ENCODE measurements around the gene BBS7.

The BBS7 gene

DNA sequence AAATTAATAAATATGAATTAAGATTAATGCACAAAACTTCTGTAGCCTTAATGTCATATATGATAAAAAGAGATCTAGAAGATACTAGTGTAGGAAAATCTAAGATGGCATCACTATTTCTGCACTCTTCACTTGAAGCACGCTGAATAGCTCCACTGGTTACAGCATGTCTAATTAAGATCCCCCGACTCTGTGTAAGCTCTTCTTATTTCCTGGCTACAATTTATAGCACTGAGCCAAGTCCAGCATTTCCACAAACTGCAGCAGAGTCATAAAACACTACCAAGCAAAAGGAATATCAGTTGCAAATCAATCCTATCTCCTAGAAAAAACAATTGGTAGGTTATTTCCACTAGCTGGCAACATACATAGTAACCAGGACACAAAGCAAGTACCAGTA, 45.3 kb downstream of the BBS7 start:
- DNase-seq (ENCODE audit: low read depth in 2 of 2): no peak

DNA sequence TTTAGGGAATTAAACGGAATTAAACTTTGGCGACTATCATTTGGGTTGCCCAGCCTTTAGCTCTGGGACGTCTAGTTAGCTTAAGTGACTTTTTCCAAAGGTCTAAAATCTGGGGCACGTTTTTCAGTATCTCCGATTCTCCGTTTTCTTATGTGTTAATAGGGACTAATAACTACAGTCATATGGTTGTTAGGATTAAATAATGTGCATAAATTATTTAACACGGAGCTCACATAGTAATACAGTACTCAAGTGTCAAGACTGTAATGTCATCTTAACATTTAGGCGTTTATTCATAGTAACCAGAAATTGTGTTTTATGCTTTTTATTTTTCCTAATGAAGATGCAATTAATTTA, 46.1 kb downstream of the BBS7 start:
- DNase-seq (ENCODE audit: low read depth in 2 of 2): no peak

DNA sequence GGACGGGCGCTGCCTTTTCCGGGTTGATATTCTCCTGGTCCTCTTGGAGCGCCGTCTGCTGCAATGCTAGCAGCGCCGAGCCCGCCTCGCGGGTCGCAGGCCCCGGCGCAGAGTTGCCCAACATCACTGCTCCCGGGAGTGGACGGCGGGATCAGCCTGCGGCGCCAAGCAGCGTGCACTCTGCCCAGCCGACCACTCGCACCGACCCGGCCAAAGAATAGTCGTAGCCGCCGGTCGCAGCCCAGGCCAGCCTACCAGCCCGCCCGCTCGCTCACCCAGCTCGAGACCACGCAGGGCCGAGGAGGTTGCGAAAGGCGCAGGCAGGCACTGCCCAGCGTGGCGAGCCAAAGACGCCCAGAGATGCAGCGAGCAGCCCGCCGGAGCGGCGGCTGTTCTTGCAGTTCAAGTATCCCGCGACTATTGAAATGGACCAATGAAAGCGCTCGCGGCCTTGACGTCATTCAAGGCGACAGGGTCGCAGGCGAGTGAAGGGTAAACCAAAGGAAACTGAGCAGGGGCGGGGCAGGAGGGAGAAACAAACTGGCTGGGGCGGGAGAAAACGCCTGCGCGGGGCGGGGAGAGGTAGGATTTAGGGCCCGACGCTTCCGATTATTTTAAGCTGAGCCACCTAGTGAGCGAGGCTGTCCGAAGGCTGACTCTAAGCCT, 46.6 kb downstream of the BBS7 start, which contains the start of gene CCNA2:
Gene CCNA2, minus strand, starts transcription at position 379 of the 666 bp plus-strand sequence. Its CDS starts 255 bp downstream, at position 124.
- peak; percentile 93 to 95 for DNase-seq (ENCODE audit: low read depth in 2 of 2)

DNA sequence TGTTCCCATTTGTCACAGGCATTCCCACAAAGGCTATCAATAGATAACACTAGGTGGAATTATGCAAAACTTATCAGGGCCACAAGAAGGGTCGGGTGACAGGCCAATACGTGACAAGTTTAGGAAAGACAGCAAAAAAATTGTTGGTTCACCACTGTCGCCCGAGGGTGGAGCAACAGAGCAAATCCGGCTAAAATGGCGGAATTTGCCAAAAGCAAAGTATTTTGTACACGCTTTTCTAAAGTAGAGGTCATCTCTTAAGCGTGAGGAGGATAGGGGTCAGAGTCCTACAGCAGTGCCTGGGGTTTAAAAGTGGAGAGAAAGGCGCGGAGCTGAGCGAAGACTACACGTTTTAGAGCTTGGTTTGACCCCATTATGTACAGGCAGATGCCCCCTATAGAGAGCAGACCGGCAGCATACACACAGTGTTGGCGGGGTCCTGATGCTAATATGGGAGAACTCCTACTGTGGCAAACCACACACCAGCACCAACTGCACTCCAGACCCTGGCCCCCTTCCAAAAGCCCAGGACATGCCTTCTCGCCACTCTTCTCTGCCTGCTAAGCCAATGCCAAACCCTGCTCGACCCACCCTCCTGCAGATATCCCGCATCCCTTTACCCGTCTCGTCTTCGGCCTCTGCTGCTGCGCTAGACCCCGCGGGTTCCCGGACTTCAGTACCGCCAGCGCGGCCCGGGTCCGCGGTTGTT, 47.3 kb downstream of the BBS7 start:
- DNase-seq (ENCODE audit: low read depth in 2 of 2): peak in 1 of 2 donors; percentile 6

DNA sequence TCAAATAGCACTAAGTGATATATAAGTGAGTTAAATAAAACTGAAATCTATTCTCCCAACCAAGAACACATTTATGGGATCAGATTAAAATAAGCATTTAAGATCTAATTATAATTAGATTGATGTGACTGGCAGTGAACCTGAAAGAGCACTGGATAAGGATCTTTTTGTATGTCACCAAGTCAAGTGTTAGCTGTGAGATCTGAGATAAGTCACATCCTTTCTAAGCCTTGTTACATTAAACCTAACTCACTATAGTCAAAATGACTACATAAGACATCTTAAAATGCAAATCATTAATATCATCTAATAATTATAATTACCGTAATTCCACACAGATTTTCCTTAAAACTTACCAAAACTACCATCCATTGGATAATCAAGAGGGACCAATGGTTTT, 48.2 kb downstream of the BBS7 start:
- no peak for DNase-seq (ENCODE audit: low read depth in 2 of 2)

DNA sequence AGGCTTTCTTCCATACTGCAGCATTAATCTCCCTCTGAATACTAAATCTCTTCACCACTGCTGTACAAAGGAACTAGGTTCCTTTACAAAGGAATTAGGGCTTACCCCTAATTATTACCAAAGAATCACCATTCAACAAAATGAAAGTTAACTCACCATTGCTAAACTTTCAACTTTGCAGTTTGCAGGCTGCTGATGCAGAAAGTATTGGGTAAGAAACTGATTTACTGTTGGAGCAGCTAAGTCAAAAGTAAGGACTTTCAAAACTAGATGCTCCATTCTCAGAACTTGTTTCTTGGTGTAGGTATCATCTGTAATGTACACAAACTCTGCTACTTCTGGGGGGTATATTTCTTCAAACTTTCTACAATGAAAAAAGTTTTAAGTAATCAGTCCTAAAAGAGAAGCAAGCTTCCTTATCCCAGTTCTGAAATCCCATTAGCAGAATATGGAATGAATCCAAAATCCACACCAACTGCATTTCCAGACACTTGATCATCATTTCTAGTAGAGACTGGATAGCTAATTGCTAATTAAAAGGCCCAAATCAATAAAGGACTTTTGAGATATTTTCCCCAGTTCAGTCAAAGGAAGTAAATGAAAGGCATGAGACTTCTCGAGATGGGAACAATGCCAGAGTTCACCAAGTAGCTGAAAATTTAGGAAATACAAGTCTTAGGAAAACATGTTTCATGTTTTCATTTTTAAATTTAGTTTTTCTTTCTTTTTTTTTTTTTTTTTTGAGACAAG, 50.9 kb downstream of the BBS7 start:
- no peak for DNase-seq (ENCODE audit: low read depth in 2 of 2)

DNA sequence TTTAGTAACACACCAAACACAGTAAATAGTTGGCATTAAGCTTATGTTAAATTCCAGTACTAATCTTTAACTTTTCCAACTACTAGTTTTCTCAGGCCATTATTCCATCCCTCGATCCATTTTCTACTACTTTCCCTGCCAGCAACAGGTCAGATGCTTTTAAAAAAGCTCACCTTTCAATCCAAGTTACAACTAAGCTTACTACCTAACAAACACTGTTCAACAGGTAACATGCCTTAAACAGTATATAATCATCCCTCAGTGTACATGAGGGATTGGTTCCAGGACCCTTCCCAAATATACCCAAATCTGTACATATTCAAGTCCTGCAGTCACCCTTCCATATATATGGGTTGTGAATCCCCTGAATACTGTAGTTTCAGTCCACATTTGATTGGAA, 52.1 kb downstream of the BBS7 start:
- no peak for DNase-seq (ENCODE audit: low read depth in 2 of 2)

DNA sequence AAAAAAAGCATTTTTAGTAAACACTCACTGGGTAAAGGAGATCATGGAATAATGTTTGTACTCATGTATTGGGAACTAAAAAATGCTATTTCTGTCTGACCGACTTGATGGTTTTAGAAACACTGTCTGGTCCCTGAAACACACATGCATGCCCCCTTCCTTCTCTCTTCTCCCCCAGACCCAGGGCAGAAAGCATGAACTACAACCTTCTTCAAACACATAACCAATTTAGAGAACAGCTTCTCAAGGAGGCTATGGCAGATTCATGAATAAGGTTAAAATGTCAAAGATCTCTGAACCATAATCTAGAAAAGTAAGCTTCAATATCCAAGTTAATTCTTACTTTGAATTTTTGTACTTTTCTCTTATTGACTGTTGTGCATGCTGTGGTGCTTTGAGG, 52.6 kb downstream of the BBS7 start:
- no peak for DNase-seq (ENCODE audit: low read depth in 2 of 2)

DNA sequence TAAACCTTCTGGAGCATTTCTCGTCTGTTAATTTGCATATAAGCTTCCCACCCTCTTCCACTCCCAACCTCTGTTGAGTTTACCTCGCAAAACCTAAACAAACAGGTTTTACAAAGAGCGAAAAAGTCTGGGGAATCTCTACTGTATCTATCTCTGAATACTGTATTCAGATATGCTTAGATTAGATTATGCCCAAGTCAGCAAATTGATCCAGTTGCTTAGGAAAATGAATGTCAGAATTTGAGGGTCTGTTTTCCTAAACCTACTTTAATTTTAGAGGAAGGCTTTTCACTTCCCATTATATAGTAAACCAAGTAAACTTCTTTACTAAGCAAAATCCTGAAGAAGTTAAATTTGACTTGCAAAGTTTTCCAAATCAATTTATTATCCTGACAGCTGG, 53.3 kb downstream of the BBS7 start:
- no peak for DNase-seq (ENCODE audit: low read depth in 2 of 2)

DNA sequence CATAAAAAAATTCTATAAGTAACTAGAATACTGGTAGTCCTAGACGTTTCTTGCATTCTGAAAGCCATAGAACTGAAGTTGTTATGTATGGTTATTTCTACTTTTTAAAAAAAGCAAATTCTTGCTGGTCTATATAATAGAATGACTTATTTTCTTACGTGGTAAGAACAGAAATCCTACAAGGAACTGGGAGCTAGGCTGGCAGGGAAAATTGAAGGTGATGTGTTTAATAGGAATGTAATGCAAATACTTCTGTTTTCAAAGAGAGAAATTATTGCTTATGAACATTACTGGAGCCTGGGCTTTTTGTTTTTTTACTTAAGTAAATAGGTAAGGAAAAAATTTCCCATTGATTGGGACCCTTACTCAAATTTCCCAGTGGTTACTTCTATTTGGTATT, 55.5 kb downstream of the BBS7 start:
- no peak for DNase-seq (ENCODE audit: low read depth in 2 of 2)

DNA sequence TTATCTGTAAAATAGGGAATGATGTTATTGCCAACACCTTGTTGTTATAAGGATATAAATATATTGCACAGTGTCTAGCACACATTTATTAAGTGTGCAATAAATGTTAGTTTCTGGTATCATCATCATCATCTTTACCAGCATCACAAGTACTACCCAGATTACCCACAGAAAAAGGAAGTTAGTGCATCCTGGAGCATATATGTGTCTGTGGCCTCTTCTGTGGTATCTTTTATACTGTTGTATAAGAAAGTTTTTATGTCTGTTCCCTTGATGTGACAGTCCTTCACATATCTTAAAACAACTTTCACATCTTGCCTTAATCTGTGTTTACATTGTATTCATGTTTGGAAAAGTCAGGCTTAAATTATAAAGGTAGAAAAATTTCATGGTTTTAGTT, 59.2 kb downstream of the BBS7 start:
- no peak for DNase-seq (ENCODE audit: low read depth in 2 of 2)

DNA sequence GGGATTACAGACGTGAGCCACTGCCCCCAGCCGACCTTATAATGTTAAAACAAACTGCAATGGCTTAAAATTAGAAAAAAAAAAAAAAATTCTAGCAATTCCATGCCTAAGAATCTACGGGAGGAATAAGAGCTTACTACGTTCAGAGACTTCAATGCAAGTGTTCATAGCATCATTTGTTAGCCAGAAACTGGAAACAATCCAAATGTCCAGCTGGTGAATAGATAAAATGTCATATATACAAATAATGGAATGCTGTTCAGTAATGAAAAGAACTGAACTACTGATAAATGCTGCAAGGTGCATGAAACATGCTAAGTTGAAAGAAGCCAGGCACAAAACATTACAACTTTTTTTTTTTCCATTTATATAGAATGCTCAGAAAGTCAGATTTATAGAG, 63.9 kb downstream of the BBS7 start:
- no peak for DNase-seq (ENCODE audit: low read depth in 2 of 2)

DNA sequence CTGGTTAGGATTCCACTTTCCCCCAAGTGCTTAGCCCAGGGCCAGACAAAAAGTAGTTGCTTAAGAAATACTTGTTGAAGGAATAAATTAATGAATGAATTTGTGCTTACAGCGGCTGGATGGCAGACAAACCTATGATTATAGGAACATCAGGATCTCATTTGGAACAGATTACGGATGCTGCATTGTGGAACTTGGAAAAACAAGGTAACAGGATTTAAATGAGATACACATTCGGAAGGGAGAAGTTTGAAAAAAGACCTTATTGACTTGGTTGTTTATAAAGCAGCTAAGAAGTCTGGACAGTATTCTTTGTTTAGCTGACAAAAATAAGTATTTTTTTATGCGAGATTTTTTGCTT, 68.6 kb downstream of the BBS7 start:
- DNase-seq (ENCODE audit: low read depth in 2 of 2): no peak

DNA sequence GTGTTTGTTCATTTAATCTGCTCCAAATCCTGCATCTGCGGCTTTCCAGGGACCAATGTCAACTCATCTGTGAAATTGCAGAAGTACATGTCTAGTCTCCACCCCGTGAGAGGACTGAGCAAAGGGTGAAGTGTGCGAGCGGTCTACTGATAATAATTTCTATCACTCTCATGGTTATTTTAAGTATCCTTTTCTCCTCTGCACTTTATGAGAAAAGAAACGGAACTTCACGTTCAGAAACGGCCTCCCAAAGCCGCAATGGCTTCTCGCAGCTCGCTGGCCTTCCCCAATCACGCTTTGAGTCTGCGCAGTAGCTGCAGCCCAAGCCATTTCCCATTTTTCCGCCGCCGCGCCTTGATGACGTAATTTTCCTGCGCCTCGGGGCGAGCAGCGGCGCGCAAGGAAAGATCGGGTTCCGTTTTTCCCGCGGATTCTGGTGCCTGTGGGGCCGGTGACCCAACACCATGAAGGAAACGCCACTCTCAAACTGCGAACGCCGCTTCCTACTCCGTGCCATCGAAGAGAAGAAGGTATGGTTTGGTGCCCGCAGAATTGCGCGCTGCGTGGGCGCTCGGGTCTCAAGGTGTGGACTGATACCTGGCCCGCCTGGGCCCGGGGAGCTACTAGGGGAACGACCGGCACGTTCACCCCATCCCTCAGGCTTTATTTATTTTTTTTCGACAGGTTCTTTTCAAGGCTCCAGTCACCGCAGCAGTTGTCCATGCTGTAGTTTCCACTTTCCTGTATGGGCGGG, 69.1 kb downstream of the BBS7 start, which contains the start of gene EXOSC9:
Gene EXOSC9, plus strand, starts transcription at position 363 of the 754 bp plus-strand sequence. Its CDS starts 102 bp downstream, at position 465.
- DNase-seq (ENCODE audit: low read depth in 2 of 2): peak; percentile 87 to 89

DNA sequence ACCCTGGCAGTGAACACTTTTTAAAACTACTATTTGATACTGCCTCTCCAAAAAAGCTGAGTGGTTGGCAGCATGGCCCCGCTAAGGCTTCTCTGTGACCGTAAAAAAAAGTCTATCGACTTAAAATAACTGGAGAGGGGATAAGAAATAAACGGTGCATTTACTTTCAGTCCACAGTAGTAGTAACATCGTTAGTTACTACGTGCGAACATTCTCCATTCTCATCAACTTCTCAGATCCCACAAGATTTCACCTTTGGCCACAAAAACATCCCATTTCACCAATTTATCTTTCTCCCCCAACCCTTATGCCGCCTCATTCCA, 69.7 kb downstream of the BBS7 start:
- no peak for DNase-seq (ENCODE audit: low read depth in 2 of 2)

DNA sequence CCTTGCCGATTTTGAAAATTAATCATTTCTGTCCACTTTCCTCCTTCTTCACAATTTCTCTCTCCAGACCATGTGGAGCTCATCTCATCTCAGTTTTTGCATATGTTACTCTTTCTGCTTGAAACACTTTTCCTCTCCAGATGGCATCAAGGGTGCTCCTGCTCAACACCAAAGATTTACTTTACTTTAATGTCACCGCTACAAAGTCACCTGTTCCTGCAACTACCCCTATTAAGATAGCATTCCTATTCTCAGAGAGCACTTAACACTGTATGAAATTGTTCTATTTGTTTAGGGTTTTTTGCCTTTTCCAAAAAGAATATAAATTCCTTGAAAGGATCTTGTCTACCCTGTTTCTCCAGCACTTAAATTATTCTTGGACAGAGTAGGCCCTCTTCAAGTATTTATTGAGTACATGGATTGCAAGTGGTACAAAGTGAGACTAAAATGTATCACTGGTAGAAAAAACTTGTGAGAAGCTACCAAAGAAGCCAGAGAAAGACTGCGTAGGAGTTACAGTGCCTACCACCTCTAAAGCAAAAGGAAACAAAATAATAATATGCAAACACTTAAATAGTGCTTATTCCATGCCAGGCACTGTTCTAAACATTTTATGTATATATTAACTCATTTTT, 70.3 kb downstream of the BBS7 start:
- no peak for DNase-seq (ENCODE audit: low read depth in 2 of 2)

DNA sequence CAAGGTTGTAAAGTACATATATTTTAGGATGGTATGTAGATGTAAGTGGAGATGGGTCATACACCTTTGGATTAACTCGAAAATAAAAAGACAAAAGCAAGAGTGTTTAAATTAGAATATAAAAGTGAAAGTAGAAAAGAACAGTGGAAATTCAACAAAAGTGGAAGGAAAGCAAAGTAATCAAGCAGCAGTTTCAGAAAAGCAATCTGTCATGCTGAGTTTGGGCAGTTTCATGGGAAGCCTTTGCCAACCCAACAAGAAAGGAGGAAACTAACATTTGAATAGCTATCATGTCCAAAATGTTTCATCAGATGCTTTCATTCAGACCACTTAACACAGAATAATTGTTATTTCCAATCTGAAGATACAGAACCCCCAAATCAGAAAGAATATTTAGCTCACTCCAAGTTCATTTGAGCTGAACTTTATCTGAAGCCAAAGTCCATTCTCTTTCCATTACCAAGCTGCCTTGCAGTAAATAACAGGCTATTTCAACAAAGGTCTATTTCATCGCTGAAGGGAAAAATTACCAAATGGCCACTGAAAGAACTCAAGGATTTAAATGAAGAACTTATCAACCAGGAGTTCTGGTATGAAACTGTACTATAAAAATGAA, 71.0 kb downstream of the BBS7 start:
- DNase-seq (ENCODE audit: low read depth in 2 of 2): no peak

DNA sequence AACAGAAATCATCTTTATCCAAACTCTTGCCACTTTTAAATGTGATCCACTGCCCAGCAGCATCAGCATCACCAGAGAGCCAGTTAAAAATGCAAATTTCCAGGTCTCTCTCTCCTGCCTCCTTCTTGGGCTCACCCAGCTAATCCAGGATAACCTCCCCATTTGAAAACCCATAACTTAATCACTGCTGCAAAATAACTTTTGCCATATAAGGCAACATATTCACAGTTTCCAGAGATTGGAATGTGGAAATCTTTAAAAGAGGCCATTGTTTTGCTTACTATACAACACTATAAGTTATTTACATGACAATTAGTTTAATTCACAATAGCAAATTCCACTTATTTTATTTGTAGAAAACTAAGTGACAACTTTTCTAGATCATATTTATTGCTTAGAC, 74.0 kb downstream of the BBS7 start:
- no peak for DNase-seq (ENCODE audit: low read depth in 2 of 2)

DNA sequence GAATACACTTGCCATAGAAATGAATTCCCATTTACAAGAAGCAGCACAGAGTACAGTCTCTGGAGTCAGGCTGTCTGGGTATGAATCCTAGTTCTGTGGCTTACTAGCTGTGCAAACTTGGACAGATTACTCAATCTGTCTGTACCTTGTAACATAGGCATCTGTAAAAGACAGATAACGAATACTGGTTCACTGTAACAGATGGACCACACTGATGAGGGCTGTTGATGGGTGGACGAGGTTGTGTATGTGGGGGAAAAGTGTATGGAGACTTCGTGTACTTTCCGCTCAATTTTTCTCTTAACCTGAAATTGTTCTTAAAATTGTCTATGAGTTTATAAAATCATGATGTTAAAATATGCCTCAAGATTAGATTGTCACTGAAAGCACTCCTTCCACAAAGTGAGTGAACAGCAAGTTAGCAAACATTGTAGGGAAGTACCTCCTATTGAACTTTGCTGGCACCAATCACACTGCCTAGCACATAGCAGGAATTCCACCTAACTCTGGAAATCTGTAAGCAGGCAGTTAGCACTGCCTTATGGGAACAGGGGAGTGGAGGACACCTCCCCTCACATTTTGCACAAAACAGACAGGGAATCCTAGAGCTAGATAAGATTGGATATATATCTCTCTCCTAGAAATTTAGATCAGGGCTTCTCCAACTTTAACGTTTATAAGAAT, 75.6 kb downstream of the BBS7 start:
- DNase-seq (ENCODE audit: low read depth in 2 of 2): no peak

DNA sequence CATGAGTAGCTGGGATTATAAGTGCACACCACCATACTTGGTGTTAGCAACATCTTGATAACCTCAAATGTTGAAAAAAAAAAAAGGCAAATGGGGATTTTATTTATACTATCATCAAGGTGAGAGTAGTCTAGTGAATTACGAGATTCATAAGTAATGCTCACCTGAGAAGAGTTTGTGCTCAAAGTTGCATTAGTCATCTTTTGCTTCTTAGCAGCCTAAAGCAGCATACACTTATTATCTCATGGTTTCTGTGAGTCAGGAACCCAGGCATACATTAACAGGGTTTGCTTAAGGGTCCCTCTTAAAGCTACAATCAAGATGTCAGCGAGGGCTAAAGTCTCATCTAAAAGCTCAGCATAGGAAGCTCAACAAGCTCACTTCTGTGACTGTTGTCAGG, 77.3 kb downstream of the BBS7 start:
- DNase-seq (ENCODE audit: low read depth in 2 of 2): no peak

DNA sequence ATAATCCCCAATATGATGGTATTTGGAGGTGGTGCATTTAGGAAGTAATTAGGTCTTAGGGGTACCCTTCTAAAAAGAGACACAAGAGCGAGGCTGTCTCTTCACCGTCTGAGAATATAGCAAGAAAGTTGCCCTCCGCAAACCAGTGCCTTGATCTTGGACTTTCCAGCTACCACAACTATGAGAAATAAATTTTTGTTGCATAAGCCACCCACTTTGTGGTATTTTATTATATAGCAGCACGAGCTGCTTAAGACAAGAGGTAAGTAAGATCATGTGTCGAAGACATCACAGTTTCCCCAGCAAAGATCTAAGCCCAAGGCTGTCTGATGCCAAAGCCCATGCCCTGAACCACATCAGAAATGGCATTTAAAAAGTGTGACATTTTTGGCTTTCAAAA, 78.8 kb downstream of the BBS7 start:
- DNase-seq (ENCODE audit: low read depth in 2 of 2): no peak

Data from stimulated activated CD8-positive, alpha-beta memory T cell treated with anti-CD3 and anti-CD28 coated beads, Interleukin-15, amount 100 ng/mL, for 48 hours (primary cell).